IMR-90 (cell line): ENCODE data around the gene SCN8A.

ENCODE experiments used
- CEBPB ChIP-seq: IDR thresholded peaks from 2 replicates; pipeline ENCODE4 v1.6.1; 2012; ENCODE audit warnings: low read depth, low read length, improper control_type of control experiment
- MAFK ChIP-seq: IDR thresholded peaks from 2 replicates; pipeline ENCODE4 v1.6.1; 2012; ENCODE audit warnings: low read depth, low read length, improper control_type of control experiment
- POLR2A ChIP-seq: IDR thresholded peaks from 2 replicates; pipeline ENCODE4 v1.6.1; 2012; ENCODE audit warnings: mild to moderate bottlenecking, low read depth, low read length
- TF ChIP-seq, protein P1 (sequence below): conservative IDR thresholded peaks from 2 replicates; pipeline ENCODE4 v1.5.1; 2012; ENCODE audit warnings: mild to moderate bottlenecking, low read depth, low read length, improper control_type of control experiment
- TF ChIP-seq, protein P2 (sequence below): fragments of 150-350 bp; IDR thresholded peaks from 2 replicates; pipeline ENCODE4 v1.6.1; 2017; ENCODE audit warnings: mild to moderate bottlenecking, antibody characterized with exemption, low read length, low read depth

DNA sequence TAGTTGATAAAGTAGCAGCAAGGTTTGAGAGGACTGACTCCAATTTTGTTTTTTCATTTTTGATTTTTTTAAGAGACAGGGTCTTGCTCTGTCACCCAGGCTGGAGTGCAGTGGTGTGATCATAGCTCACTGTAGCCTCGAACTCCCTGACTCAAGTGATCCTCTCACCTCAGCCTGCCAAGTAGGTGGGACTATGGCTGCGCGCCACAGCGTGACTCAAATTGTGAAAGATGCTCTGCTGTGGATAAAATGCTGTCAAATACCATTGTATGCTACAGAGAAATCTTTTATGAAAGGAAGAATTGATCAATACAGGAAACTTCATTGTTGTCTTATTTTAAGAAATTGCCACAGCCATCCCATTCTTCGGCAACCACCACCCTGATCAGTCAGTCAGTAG is 48.3 kb downstream of the SCN8A start:
- TF ChIP-seq, protein P1, sequence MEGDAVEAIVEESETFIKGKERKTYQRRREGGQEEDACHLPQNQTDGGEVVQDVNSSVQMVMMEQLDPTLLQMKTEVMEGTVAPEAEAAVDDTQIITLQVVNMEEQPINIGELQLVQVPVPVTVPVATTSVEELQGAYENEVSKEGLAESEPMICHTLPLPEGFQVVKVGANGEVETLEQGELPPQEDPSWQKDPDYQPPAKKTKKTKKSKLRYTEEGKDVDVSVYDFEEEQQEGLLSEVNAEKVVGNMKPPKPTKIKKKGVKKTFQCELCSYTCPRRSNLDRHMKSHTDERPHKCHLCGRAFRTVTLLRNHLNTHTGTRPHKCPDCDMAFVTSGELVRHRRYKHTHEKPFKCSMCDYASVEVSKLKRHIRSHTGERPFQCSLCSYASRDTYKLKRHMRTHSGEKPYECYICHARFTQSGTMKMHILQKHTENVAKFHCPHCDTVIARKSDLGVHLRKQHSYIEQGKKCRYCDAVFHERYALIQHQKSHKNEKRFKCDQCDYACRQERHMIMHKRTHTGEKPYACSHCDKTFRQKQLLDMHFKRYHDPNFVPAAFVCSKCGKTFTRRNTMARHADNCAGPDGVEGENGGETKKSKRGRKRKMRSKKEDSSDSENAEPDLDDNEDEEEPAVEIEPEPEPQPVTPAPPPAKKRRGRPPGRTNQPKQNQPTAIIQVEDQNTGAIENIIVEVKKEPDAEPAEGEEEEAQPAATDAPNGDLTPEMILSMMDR, result no peak
- TF ChIP-seq CEBPB (0 out of 2 replicates have a peak, but pooled peaks have one; percentile 7), POLR2A (no peak), MAFK (no peak)
- TF ChIP-seq, protein P2, sequence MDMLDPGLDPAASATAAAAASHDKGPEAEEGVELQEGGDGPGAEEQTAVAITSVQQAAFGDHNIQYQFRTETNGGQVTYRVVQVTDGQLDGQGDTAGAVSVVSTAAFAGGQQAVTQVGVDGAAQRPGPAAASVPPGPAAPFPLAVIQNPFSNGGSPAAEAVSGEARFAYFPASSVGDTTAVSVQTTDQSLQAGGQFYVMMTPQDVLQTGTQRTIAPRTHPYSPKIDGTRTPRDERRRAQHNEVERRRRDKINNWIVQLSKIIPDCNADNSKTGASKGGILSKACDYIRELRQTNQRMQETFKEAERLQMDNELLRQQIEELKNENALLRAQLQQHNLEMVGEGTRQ, result no peak
